Panc1 (cell line): ENCODE data around the gene ACAD8. TPM values are rescaled to one million over a fixed set of nuclear protein-coding genes. Genes with fewer than 3 reads are reported as not detected.

Experiments used
- ATAC-seq: fragments of 200-7000 bp; cut with Tn5 transposase; 2 replicates; pipeline ENCODE4 v1.9.1; 2020; ENCODE audit warnings: mild to moderate bottlenecking, moderate library complexity
- BruUV-seq: library from RNA; stranded (reverse); fragments of 400-500 nt; replicated peaks from 2 replicates; lab custom pipeline; 2021; lab: Mats Ljungman, UMichigan
- CTCF ChIA-PET: fragments of 300-600 bp; sonication (Branson Sonifier 250); formaldehyde crosslinking; loops from one replicate; lab custom pipeline; 2022; ENCODE audit warnings: antibody characterized with exemption; lab: Charles Lee
- POLR2A ChIA-PET: fragments of 300-600 bp; sonication (Branson Sonifier 250); formaldehyde crosslinking; loops from one replicate; lab custom pipeline; 2022; ENCODE audit warnings: antibody characterized with exemption; lab: Charles Lee
- DNase-seq: peaks from one replicate; pipeline ENCODE4 v3.0.0-alpha.2; 2010; ENCODE audit warnings: low read depth, low spot score
- H3K27ac ChIP-seq: 2 replicates; pipeline ENCODE4 v1.5.1; 2011; ENCODE audit warnings: mild to moderate bottlenecking, low read length, inconsistent platforms
- H3K27me3 ChIP-seq: fragments of 200-500 bp; sonication (Bioruptor generic); 2 replicates; pipeline ENCODE4 v1.6.0; 2014; ENCODE audit warnings: low read length, inconsistent platforms; ENCODE audit not compliant: control insufficient read depth, insufficient read depth
- H3K36me3 ChIP-seq: fragments of 200-500 bp; sonication (Bioruptor generic); 2 replicates; pipeline ENCODE4 v1.5.1; 2014; ENCODE audit warnings: inconsistent platforms, mild to moderate bottlenecking, low read length, moderate library complexity; ENCODE audit not compliant: control insufficient read depth, insufficient read depth
- H3K4me1 ChIP-seq: 2 replicates; pipeline ENCODE4 v1.5.1; 2011; ENCODE audit warnings: inconsistent platforms, mild to moderate bottlenecking, low read length, moderate library complexity; ENCODE audit not compliant: control insufficient read depth, insufficient read depth
- H3K4me3 ChIP-seq, 2 experiments: 2 replicates each; pipeline ENCODE4 v1.5.1; 2011 to 2012; ENCODE audit warnings: low read depth in 2 of 2, low read length in 2 of 2, mild to moderate bottlenecking in 2 of 2, inconsistent platforms in 1 of 2, moderate library complexity in 1 of 2
- H3K9me3 ChIP-seq: fragments of 200-500 bp; sonication (Bioruptor generic); 2 replicates; pipeline ENCODE4 v1.5.1; 2014; ENCODE audit warnings: low read depth, mild to moderate bottlenecking, inconsistent platforms, low read length, moderate library complexity; ENCODE audit not compliant: control insufficient read depth, insufficient read depth
- CTCF ChIP-seq: fragments of 450-650 bp; IDR thresholded peaks from 2 replicates; pipeline ENCODE4 v1.5.1; 2017; ENCODE audit warnings: mild to moderate bottlenecking
- POLR2AphosphoS5 ChIP-seq: IDR thresholded peaks from 2 replicates; pipeline ENCODE4 v1.6.1; 2012; ENCODE audit warnings: mild to moderate bottlenecking, low read depth, low read length, moderate library complexity
- REST ChIP-seq, 2 experiments: IDR thresholded peaks; 2 replicates each; pipeline ENCODE4 v1.6.1; 2011 to 2012; ENCODE audit warnings: low read depth in 2 of 2, control low read depth in 1 of 2, low read length in 1 of 2, mild to moderate bottlenecking in 1 of 2, moderate library complexity in 1 of 2; ENCODE audit not compliant: insufficient read depth in 1 of 2
- SIN3A ChIP-seq: IDR thresholded peaks from 2 replicates; pipeline ENCODE4 v1.6.1; 2012; ENCODE audit warnings: low read depth, mild to moderate bottlenecking, low read length, moderate library complexity, borderline replicate concordance; ENCODE audit not compliant: insufficient read depth
- TCF7L2 ChIP-seq: IDR thresholded peaks from 2 replicates; pipeline ENCODE4 v1.6.1; 2011; ENCODE audit warnings: mild to moderate bottlenecking, low read depth, low read length, inconsistent platforms
- in situ Hi-C: cut with HindIII; loops from 2 replicates; pipeline ENCODE4 v1.10.0; 2016; ENCODE audit warnings: low sequenced_read_pairs, low pct_unique_long_range_greater_than_20kb
- intact Hi-C: fragments of 100-400 bp; cut with micrococcal nuclease; formaldehyde crosslinking; loops from one replicate; pipeline ENCODE4 v1.10.0; 2022; ENCODE audit not compliant: unreplicated experiment
- total RNA-seq: library from RNA; stranded (reverse); gene quantifications from one replicate; pipeline ENCODE4 v1.2.1, GENCODE V29; 2021; ENCODE audit not compliant: unreplicated experiment

ACAD8 gene
- total RNA-seq, 1 experiment from 2014 or later = 28.4 TPM

GRCh38 chr11:134215836-134216235 lies 37.5 kb upstream of the ACAD8 start:
- no peaks in the 10 kb centered on the region for H3K4me1 ChIP-seq
- ATAC-seq = no peak

GRCh38 chr11:134216816-134217215 lies 36.6 kb upstream of the ACAD8 start:
- Histone ChIP-seq H3K4me3 (no peak overlapping the region), H3K4me1 (no peaks in the 10 kb centered on the region)

More at GRCh38 chr11:134215836-134216235, 37.5 kb upstream of the ACAD8 start:
- TF ChIP-seq REST (IDR thresholded peaks at IDR 0.05; ENCODE audit: insufficient read depth in 1 of 2, low read depth in 2 of 2, low read length in 1 of 2) = no peak
- TF ChIP-seq CTCF = no peak
- TF ChIP-seq POLR2AphosphoS5 = no peak
- TF ChIP-seq TCF7L2 = no peak
- TF ChIP-seq SIN3A = no peak
- Histone ChIP-seq H3K4me3 (no peak overlapping the region), H3K27ac (no peak overlapping the region), H3K9me3 (no peaks in the 10 kb centered on the region), H3K27me3 (no peaks in the 10 kb centered on the region), H3K36me3 (peaks cover 33% of the 10 kb centered on the region)
- no peak for DNase-seq
- BruUV-seq = no TSS peak
- in situ Hi-C loops (no loop called here), intact Hi-C loops (no loop called here)
- POLR2A ChIA-PET = no interaction called here
- CTCF ChIA-PET = no interaction called here

More at GRCh38 chr11:134216816-134217215, 36.6 kb upstream of the ACAD8 start:
- intact Hi-C loops (no loop called here), in situ Hi-C loops (no loop called here)
- TF ChIP-seq POLR2AphosphoS5 (no peak), SIN3A (no peak), TCF7L2 (no peak), CTCF (no peak), REST (IDR thresholded peaks at IDR 0.05; ENCODE audit: insufficient read depth in 1 of 2, low read depth in 2 of 2, low read length in 1 of 2) (no peak)
- ChIA-PET POLR2A (no interaction called here), CTCF (no interaction called here)
- Histone ChIP-seq H3K36me3 (peaks cover 29% of the 10 kb centered on the region), H3K9me3 (no peaks in the 10 kb centered on the region), H3K27me3 (no peaks in the 10 kb centered on the region), H3K27ac (no peak overlapping the region)
- DNase-seq (no peak), ATAC-seq (no peak)
- BruUV-seq = no TSS peak
